ENCODE measurements around the gene PLCH2.

- TF ChIP-seq RFX5 (IDR thresholded peaks at IDR 0.05; ENCODE audit: low read length) (no peak), EP300 (IDR thresholded peaks at IDR 0.05; ENCODE audit: borderline replicate concordance in 1 of 2, low read depth in 1 of 2, low read length in 1 of 2) (no peak), CTCF (IDR thresholded peaks at IDR 0.05) (no peak), GABPA (IDR thresholded peaks at IDR 0.05; ENCODE audit: low read depth) (no peak)
These were observed 36.7 kb upstream of the PLCH2 start for GRCh38 chr1:2439369-2439768.
